Endodermal cell (in vitro differentiated cells): ENCODE data around the gene CYP2W1. TPM values are rescaled to one million over a fixed set of nuclear protein-coding genes. Genes with fewer than 3 reads are reported as not detected.

Experiments used
- microRNA-seq: library from miRNA; unstranded; fragments of <30 nt; microRNA quantifications from one replicate; pipeline ENCODE4 v1.2.0, GENCODE V29; 2020; ENCODE audit warnings: borderline microRNAs expressed
- total RNA-seq, 2 donors: library from RNA; stranded (reverse); fragmentation: NEBNext Ultra II Directional in 1 of 2; extraction: Animal tissue kit (Norgen Biotek cat#: 25700) in 1 of 2; gene quantifications; 2 replicates in 1 of 2; 3 replicates in 1 of 2; pipeline ENCODE4 v1.2.1, GENCODE V29; 2021

CYP2W1 gene
- total RNA-seq, 2 donors from 2014 or later: not detected

Small RNA genes within 50 kb of the gene (microRNA-seq; reads per million reads assigned to microRNA genes)
- gene MIR339: 175 reads per million, percentile 81 among the genes with 10 or more reads in this experiment

Other genes with a start within 250 kb of the CYP2W1 start
- gene SUN1, start 150.7 kb upstream of the CYP2W1 start, total RNA-seq: 100 to 1,000 TPM; 133 to 136 TPM
- 10 to 100 TPM; 73.3 to 84.3 TPM for gene GET4, start 106.6 kb upstream of the CYP2W1 start, total RNA-seq
- 1 to 10 TPM; 3.8 to 6.5 TPM for gene ADAP1, start 28.5 kb upstream of the CYP2W1 start, total RNA-seq
- gene COX19, start 7.6 kb upstream of the CYP2W1 start, total RNA-seq: 10 to 100 TPM; 15.0 to 18.5 TPM
- under 1 TPM; 0.66 to 0.75 TPM for gene GPR146, start 61.4 kb downstream of the CYP2W1 start, total RNA-seq
- gene GPER1, start 104.9 kb downstream of the CYP2W1 start, total RNA-seq: under 1 TPM; 0.35 to 0.51 TPM
- 10 to 100 TPM; 14.9 to 17.1 TPM for gene ZFAND2A, start 177.0 kb downstream of the CYP2W1 start, total RNA-seq
- gene UNCX, start 249.7 kb downstream of the CYP2W1 start, total RNA-seq: under 1 TPM in 1 of 2 donors, not detected in 1; 0.13 TPM